OCI-M2 (cell line): ENCODE measurements around the gene POU6F2.
"Not testable (repeated sequence)": the region's sequence is repeated elsewhere in the genome, so short reads cannot be mapped to it uniquely, and the experiment has no call there.

Experiments
- DNase-seq: peaks from one replicate; lab custom pipeline; 2025; ENCODE audit not compliant: unreplicated experiment; lab: John Stamatoyannopoulos, UW

Gene POU6F2

GRCh38 chr7:38977685-38978084, at the start of gene POU6F2:
Gene POU6F2 (plus strand): TSS chr7:38977909. CDS start chr7:38977954, 45 bp downstream.
- no peak for DNase-seq

GRCh38 chr7:38928506-38928905, 49.2 kb upstream of the POU6F2 start:
- DNase-seq = no peak

DNA sequence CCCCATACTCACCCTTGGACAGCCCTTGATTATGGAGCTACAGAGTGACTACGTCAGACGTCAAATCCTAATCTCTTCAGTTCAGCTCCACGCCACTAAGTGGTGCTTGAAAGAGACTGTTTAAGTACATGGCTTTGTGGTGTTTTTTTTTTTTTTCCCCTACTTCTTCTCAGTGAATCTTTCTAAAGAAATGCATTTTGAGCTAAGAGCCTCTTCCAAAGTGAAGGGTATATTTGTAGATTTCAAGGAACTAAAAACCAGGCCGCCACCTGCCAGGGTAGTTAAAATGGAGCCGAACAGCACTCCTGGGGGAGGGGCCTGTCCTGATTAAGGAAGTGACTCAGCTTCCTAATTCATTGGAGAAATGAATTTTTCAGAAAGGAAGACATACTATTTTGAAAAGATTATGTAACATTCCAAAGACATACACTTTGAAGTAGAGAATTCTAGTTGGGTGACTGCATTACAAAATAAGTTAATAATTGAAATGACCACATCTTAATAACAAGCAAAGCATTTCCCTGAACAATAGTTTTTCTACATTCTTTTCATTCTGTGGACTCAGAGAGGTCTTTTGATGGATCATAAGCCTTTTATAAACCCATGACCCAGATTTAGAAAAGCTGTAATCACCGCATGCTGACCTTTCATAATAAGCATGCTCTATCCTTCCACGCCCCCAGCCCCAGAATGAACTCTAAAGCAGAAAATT, 48.1 kb upstream of the POU6F2 start:
- DNase-seq = no peak

GRCh38 chr7:38932509-38933168, 45.1 kb upstream of the POU6F2 start:
- DNase-seq = no peak

DNA sequence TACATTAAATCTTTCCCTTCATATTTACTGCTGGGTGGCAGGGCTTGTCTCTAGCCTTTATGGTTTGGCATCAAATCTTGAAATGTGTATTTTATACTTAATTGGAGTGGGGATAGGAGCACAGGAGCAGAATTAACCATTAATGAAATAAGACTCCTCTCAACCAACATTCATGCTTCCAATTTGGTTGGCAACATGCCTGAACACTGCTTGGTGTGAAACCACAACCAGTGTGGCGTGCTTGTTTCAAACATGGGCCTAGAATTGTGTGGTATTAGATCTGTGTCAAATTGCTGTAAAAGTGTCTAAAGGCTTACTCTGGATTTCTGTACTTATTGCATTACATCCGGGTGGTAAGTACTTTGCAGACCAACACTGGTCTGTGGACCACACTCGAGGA, 43.7 kb upstream of the POU6F2 start:
- DNase-seq = no peak

- no peak for DNase-seq
Measured at GRCh38 chr7:38934536-38934935, 43.2 kb upstream of the POU6F2 start.

GRCh38 chr7:38936641-38937040, 41.1 kb upstream of the POU6F2 start:
- no peak for DNase-seq

DNA sequence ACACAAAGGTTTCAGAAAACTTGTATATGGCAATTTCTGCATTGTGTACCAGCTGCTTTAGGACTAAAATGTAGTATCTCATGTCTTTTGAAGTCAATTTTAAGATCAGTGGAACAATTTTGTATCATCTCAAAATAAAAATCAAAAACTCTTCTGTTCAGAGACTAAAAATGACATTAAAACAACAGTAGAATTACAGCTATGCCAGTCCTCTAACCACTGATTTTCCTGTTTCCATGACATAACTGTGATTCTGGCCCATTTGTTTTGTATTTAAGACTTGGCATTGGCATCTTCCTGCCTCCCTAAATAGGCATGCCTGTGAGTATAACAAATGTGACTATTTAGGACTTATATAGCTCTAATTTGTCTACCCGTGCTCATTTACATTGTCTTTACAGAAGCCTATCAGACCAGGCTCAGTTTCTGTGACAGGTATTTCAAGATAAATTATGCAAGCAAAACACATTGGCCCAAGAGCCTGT, 39.7 kb upstream of the POU6F2 start:
- DNase-seq = no peak

- no peak for DNase-seq
Measured at GRCh38 chr7:38938589-38938988, 39.1 kb upstream of the POU6F2 start.

- DNase-seq = no peak
Measured at GRCh38 chr7:38940774-38941173, 36.9 kb upstream of the POU6F2 start.

DNA sequence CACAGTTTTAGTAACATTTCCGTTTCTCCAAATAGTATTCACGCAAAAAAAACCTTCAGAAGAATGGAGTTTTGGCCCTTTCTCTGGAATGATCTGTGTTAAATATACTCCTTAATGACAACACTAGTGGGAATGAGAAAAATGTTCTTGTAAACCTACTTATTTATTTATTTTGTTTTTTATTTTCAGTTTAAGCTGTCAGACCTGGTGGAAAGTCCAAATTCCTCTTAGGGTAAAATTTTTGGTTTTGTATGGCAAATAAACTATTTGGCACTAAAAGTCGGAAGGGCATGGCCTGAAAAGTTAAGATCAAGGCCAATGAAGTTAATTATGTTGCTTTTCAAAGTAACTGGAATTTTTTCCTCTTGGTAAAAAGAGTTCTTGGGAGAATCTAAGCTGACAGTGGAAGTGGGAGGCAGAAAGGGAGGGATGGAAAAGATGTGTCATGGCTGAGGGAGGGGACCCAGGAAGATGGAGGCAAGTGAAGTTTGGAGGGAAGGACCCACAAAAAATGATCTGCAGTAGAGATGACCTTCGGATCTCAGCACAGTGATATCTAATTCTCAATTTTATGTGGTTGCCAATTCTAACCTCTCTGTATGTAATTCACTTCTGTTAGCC, 35.2 kb upstream of the POU6F2 start:
- DNase-seq = no peak

- DNase-seq = not testable (repeated sequence)
Measured at GRCh38 chr7:38947541-38947940, 30.2 kb upstream of the POU6F2 start.

GRCh38 chr7:38950309-38950708, 27.4 kb upstream of the POU6F2 start:
- no peak for DNase-seq

DNA sequence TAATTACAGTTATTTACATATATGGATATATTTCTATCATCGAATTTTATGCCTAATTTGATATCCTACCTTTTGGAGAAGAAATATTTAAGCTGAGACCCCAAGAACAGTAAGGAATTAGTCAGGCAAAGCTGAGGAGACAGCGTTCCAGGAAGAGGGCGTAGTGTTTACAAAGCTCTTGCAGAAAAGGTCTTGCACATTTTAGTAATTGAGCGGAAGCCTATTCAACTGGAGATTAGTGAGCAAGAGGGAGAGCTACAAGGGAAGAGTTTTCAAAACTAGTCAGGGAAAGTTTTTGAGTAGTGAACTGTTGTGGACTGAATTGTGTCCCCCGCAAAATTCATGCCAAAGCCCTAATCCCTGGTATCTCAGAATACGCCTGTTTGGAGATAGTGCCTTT, 26.5 kb upstream of the POU6F2 start:
- no peak for DNase-seq

DNA sequence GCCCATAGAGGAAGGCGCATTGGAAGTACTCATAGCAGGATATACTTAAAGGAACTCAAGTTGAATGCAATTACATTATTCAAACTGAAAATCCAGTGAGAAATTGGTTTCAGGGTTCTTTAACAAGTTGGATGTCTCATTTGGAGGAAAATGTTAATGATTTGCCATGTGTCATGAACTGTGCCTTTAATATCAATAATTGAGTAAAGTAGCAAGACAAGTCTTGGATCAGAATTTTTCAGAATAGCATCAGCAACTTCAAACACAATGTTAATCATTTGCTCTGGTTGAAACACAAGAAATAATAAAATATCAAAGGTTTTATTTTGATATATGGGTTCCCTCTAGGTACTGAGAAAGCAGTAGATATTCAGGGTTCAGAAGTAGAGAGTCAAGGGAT, 24.5 kb upstream of the POU6F2 start:
- DNase-seq = no peak

DNA sequence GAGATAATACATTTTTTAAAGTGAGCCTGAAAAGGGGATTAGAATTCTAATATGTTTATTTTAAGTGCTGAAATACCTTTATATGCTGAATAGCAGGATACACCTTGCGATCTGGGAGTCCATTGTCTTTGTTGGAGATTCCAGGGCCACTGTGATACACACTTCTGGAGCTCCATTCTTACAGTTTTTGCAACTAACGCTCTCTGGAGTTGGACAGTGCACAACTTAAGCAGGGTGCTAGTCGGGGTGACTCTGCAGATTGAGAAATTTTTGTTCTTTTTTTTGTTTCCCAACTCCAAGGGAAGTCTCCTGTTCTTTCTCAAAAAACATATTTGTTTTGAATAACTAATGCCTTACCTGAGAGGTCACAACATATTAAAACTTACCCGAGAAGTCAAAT, 23.7 kb upstream of the POU6F2 start:
- no peak for DNase-seq

GRCh38 chr7:38955892-38956291, 21.8 kb upstream of the POU6F2 start:
- no peak for DNase-seq

GRCh38 chr7:38962028-38962427, 15.7 kb upstream of the POU6F2 start:
- no peak for DNase-seq

DNA sequence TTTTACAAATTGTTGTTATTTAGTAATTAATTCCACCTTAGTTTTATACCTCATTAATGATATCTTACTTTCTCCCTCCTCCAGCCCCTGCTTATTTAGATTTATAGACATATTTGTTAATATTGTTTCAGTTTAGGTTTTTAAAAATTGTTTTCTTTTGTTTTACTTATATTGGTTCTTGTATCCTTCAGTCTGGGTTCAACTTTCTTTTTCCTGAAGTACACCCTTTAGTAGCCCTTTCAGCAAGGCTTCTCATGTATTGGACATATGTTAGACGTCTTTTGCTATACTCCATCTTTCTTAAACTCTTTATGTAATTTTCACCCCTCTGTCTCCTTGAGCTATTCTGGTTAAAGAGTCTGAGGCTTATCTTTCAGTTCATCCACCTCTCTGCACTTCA, 12.8 kb upstream of the POU6F2 start:
- no peak for DNase-seq

DNA sequence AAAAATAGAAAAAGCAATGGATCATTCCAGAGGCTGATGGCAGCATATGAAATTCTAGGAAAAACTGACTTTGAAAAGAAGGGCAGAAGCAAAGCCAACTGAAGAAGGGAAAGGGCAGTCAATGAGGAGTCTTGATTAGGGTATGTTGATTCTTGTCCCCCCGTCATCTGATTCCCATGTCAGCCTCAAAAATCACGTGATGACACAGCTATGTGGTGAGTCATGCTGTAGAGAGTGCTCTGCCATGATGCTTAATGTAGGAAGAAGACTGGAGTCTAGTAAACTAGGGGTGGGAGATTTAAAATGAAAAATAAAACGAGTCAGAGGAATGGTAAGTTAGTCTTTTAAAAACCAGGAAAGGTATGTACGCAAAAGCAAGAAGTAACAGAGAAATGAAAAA, 3.9 kb upstream of the POU6F2 start:
- no peak for DNase-seq

DNA sequence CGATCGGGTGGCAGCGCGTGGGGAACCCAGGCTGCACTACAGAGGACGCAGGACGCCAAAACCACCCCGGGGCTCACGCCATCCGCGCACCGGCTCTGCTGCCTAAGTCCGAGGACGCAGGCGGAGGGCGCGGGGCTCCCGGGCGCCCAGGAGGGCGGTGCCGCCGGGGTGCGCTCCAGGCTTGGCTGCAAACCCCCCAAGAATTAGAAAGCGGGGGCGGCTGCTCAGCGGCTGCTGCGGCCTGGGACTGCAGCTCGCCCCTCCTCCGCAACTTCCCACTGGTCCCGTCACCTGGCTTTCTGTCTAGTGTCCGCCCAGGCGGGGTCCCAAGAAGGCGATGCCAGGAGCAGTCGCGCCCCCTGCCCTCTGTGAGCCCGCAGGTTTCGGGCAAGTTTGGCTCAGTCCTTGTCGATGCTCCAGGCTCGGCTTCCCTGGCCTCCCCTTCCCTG, 1.7 kb upstream of the POU6F2 start:
- no peak for DNase-seq

- DNase-seq = no peak
Measured at GRCh38 chr7:38978491-38978890, 782 bp downstream of the POU6F2 start.
